Measurements from ENCODE around the gene FOXA2.
A peak's percentile ranks its signal among the peaks of the same experiment; 100 is the strongest.

DNA sequence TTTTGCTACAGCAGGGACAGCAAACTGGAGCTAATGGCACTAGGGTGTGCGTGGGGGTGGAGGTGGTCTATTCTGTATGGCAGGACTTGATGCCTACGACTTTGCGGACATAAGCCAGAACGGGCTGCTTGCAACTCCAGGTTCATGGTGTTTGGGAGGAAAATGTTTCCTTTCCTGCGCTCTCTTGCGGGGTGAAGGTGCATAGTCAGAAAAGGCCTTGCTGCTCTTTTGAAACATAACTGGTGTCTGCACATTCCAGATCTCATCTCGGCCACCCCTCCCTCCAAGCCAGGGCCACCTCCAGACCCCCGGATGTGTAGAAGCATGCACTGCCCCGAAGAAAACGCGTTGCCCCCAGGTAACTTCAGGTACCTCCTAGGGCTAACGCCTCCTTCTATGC, 8.1 kb downstream of the FOXA2 start:
- TF ChIP-seq, protein P1, sequence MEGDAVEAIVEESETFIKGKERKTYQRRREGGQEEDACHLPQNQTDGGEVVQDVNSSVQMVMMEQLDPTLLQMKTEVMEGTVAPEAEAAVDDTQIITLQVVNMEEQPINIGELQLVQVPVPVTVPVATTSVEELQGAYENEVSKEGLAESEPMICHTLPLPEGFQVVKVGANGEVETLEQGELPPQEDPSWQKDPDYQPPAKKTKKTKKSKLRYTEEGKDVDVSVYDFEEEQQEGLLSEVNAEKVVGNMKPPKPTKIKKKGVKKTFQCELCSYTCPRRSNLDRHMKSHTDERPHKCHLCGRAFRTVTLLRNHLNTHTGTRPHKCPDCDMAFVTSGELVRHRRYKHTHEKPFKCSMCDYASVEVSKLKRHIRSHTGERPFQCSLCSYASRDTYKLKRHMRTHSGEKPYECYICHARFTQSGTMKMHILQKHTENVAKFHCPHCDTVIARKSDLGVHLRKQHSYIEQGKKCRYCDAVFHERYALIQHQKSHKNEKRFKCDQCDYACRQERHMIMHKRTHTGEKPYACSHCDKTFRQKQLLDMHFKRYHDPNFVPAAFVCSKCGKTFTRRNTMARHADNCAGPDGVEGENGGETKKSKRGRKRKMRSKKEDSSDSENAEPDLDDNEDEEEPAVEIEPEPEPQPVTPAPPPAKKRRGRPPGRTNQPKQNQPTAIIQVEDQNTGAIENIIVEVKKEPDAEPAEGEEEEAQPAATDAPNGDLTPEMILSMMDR (IDR thresholded peaks at IDR 0.05), result peak in 3 of 7 experiments; percentile 16 to 20 (median 20)
- no peak for TF ChIP-seq POLR2A (IDR thresholded peaks at IDR 0.05)
